GM12891 (cell line): ENCODE measurements around the gene RTCA.

Source experiments
- POLR2A ChIP-seq: IDR thresholded peaks from 2 replicates; pipeline ENCODE4 v1.6.1; 2011; ENCODE audit warnings: low read depth, low read length, control low read depth
- POLR2AphosphoS5 ChIP-seq: IDR thresholded peaks from 2 replicates; pipeline ENCODE4 v1.6.1; 2011; ENCODE audit warnings: low read depth, low read length, control low read depth
- POU2F2 ChIP-seq: IDR thresholded peaks from 2 replicates; pipeline ENCODE4 v1.6.1; 2011; ENCODE audit warnings: low read depth, mild to moderate bottlenecking, control low read depth, low read length, moderate library complexity
- TAF1 ChIP-seq: IDR thresholded peaks from 2 replicates; pipeline ENCODE4 v1.6.1; 2011; ENCODE audit warnings: low read depth, low read length, control low read depth

GRCh38 chr1:100239961-100240360, 26.1 kb upstream of the RTCA start:
- TF ChIP-seq POU2F2 (no peak), POLR2A (no peak), TAF1 (no peak), POLR2AphosphoS5 (no peak)
